SK-N-SH treated with all-trans-retinoic acid at 6 μM for 48 hours (cell line): ENCODE results near the gene NINJ2.

Experiments
- CREB5 ChIP-seq: fragments of 250-450 bp; sonication (Bioruptor Pico); IDR thresholded peaks from 2 replicates; pipeline ENCODE4 v1.5.1; 2020; ENCODE audit warnings: low read depth, mild to moderate bottlenecking, moderate library complexity
- CSRNP3 ChIP-seq: fragments of 250-450 bp; sonication (Bioruptor Pico); IDR thresholded peaks from 2 replicates; pipeline ENCODE4 v1.5.1; 2021; ENCODE audit warnings: mild to moderate bottlenecking, moderate library complexity
- RARB ChIP-seq: fragments of 250-450 bp; sonication (Bioruptor Pico); IDR thresholded peaks from 2 replicates; pipeline ENCODE4 v1.8.0; 2021; ENCODE audit warnings: mild to moderate bottlenecking, moderate library complexity
- TOX ChIP-seq: fragments of 250-450 bp; sonication (Bioruptor Pico); IDR thresholded peaks from 2 replicates; pipeline ENCODE4 v1.8.0; 2021; ENCODE audit warnings: mild to moderate bottlenecking, moderate library complexity, borderline replicate concordance
- TSHZ2 ChIP-seq: fragments of 250-450 bp; sonication (Bioruptor Pico); IDR thresholded peaks from 2 replicates; pipeline ENCODE4 v1.5.0; 2020; ENCODE audit warnings: mild to moderate bottlenecking, moderate library complexity
- ZFP3 ChIP-seq: fragments of 250-450 bp; sonication (Bioruptor Pico); IDR thresholded peaks from 2 replicates; pipeline ENCODE4 v1.5.0; 2020; ENCODE audit warnings: mild to moderate bottlenecking, moderate library complexity
- ZNF70 ChIP-seq: fragments of 450-650 bp; formaldehyde crosslinking; IDR thresholded peaks from 2 replicates; pipeline ENCODE4 v1.5.0; 2020; ENCODE audit warnings: mild to moderate bottlenecking, moderate library complexity
- ZNF8 ChIP-seq: fragments of 450-650 bp; formaldehyde crosslinking; IDR thresholded peaks from 2 replicates; pipeline ENCODE4 v1.5.0; 2020; ENCODE audit warnings: mild to moderate bottlenecking, moderate library complexity
- TF ChIP-seq, protein P1 (sequence below): fragments of 250-450 bp; sonication (Bioruptor Pico); IDR thresholded peaks from 2 replicates; pipeline ENCODE4 v1.8.0; 2020; ENCODE audit warnings: mild to moderate bottlenecking, moderate library complexity, borderline replicate concordance

- TF ChIP-seq CREB5 (CRISPR knock-in tag) = no peak
- TF ChIP-seq TOX (CRISPR knock-in tag) = no peak
- no peak for TF ChIP-seq ZFP3
- TF ChIP-seq TSHZ2 (CRISPR knock-in tag) = no peak
- no peak for TF ChIP-seq RARB
- TF ChIP-seq CSRNP3 (CRISPR knock-in tag) = no peak
- TF ChIP-seq, protein P1, sequence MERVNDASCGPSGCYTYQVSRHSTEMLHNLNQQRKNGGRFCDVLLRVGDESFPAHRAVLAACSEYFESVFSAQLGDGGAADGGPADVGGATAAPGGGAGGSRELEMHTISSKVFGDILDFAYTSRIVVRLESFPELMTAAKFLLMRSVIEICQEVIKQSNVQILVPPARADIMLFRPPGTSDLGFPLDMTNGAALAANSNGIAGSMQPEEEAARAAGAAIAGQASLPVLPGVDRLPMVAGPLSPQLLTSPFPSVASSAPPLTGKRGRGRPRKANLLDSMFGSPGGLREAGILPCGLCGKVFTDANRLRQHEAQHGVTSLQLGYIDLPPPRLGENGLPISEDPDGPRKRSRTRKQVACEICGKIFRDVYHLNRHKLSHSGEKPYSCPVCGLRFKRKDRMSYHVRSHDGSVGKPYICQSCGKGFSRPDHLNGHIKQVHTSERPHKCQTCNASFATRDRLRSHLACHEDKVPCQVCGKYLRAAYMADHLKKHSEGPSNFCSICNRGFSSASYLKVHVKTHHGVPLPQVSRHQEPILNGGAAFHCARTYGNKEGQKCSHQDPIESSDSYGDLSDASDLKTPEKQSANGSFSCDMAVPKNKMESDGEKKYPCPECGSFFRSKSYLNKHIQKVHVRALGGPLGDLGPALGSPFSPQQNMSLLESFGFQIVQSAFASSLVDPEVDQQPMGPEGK (CRISPR knock-in tag) = no peak
- TF ChIP-seq ZNF8 (CRISPR knock-in tag) = no peak
- TF ChIP-seq ZNF70 (CRISPR knock-in tag) = no peak
Observed at GRCh38 chr12:704516-705242, 41.4 kb upstream of the NINJ2 start.
